PC-9 (cell line): Measurements from ENCODE around the gene LSM3.

Experiments
- EZH2 ChIP-seq: fragments of 200-600 bp; sonication (generic); IDR thresholded peaks from 2 replicates; pipeline ENCODE4 v1.8.0; 2017; ENCODE audit warnings: antibody characterized with exemption, low read depth
- TF ChIP-seq, protein P1 (sequence below): fragments of 200-600 bp; sonication (generic); conservative IDR thresholded peaks from 2 replicates; pipeline ENCODE4 v1.6.1; 2017; ENCODE audit warnings: mixed run types, antibody characterized with exemption, mild to moderate bottlenecking, moderate library complexity

DNA sequence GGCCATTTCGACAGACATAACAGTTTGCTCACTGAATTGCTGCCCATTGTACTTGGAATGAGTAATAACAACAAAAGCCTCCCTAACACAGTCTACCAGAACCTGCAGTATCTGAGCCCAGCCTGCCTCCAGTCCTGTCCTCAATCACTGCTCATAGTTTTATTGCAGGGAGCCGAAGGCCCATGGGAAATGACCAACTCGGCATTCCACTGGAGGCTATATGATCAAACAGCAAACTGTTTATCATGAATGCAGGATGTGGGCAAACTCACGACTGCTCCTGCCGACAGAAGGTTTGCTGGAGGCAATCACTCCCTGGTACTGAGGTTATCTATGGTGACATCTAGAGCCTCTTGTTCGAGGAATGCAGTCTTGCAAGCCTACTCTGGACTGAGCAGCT is 46.3 kb downstream of the LSM3 start:
- TF ChIP-seq, protein P1, sequence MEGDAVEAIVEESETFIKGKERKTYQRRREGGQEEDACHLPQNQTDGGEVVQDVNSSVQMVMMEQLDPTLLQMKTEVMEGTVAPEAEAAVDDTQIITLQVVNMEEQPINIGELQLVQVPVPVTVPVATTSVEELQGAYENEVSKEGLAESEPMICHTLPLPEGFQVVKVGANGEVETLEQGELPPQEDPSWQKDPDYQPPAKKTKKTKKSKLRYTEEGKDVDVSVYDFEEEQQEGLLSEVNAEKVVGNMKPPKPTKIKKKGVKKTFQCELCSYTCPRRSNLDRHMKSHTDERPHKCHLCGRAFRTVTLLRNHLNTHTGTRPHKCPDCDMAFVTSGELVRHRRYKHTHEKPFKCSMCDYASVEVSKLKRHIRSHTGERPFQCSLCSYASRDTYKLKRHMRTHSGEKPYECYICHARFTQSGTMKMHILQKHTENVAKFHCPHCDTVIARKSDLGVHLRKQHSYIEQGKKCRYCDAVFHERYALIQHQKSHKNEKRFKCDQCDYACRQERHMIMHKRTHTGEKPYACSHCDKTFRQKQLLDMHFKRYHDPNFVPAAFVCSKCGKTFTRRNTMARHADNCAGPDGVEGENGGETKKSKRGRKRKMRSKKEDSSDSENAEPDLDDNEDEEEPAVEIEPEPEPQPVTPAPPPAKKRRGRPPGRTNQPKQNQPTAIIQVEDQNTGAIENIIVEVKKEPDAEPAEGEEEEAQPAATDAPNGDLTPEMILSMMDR: no peak
- TF ChIP-seq EZH2: no peak
